Keratinocyte (primary cell): ENCODE results near the gene ZNF576. TPM values are rescaled to one million over a fixed set of nuclear protein-coding genes. Genes with fewer than 3 reads are reported as not detected.

Source experiments
- DNase-seq: peaks from one replicate; pipeline ENCODE4 v3.0.0-alpha.2; 2011; ENCODE audit warnings: low read depth, missing footprints, low spot score
- FAIRE-seq: peaks from 2 replicates; lab custom pipeline; 2011; peaks lifted over from hg19 to GRCh38; lab: Jason Lieb, UNC
- H2AFZ ChIP-seq: 2 replicates; pipeline ENCODE4 v1.6.0; 2012; ENCODE audit warnings: low read length, control low read depth, inconsistent platforms; ENCODE audit not compliant: control insufficient read depth
- H3K27ac ChIP-seq: 2 replicates; pipeline ENCODE4 v1.5.1; 2011; ENCODE audit warnings: low read length; ENCODE audit not compliant: control insufficient read depth, insufficient read depth
- H3K27me3 ChIP-seq: 3 replicates; pipeline ENCODE4 v1.6.0; 2011; ENCODE audit warnings: low read length; ENCODE audit not compliant: control insufficient read depth, insufficient read depth; ENCODE audit errors: extremely low read depth
- H3K36me3 ChIP-seq, 2 experiments: 2 replicates in 1 of 2; 3 replicates in 1 of 2; pipeline ENCODE4 v1.5.1; 2011; ENCODE audit warnings: low read length in 2 of 2, mild to moderate bottlenecking in 1 of 2; ENCODE audit not compliant: control insufficient read depth in 2 of 2, insufficient read depth in 2 of 2; ENCODE audit errors: extremely low read depth in 1 of 2
- H3K4me1 ChIP-seq: 3 replicates; pipeline ENCODE4 v1.5.1; 2011; ENCODE audit warnings: low read length; ENCODE audit not compliant: control insufficient read depth, insufficient read depth; ENCODE audit errors: extremely low read depth
- H3K4me2 ChIP-seq: 3 replicates; pipeline ENCODE4 v1.6.0; 2011; ENCODE audit warnings: low read depth, low read length; ENCODE audit not compliant: control insufficient read depth, insufficient read depth; ENCODE audit errors: extremely low read depth
- H3K4me3 ChIP-seq, 3 experiments: fragments of 200-600 bp in 1 of 3; sonication (generic) in 1 of 3; 2 replicates in 2 of 3; 3 replicates in 1 of 3; pipeline ENCODE4 v1.5.1; 2011 to 2016; ENCODE audit warnings: low read length in 3 of 3, mild to moderate bottlenecking in 3 of 3, control low read depth in 2 of 3, inconsistent platforms in 1 of 3, low read depth in 1 of 3, mixed read lengths in 1 of 3, mixed run types in 1 of 3, moderate library complexity in 1 of 3; ENCODE audit not compliant: control insufficient read depth in 2 of 3, insufficient read depth in 2 of 3; ENCODE audit errors: extremely low read depth in 1 of 3
- H3K79me2 ChIP-seq: 2 replicates; pipeline ENCODE4 v1.6.0; 2012; ENCODE audit warnings: low read length; ENCODE audit not compliant: control insufficient read depth, insufficient read depth
- H3K9ac ChIP-seq: 3 replicates; pipeline ENCODE4 v1.6.0; 2011; ENCODE audit warnings: low read length; ENCODE audit not compliant: control insufficient read depth, insufficient read depth; ENCODE audit errors: extremely low read depth
- H3K9me1 ChIP-seq: 3 replicates; pipeline ENCODE4 v1.6.0; 2011; ENCODE audit warnings: low read length; ENCODE audit not compliant: control insufficient read depth, insufficient read depth; ENCODE audit errors: extremely low read depth
- H3K9me3 ChIP-seq: 2 replicates; pipeline ENCODE4 v1.5.1; 2012; ENCODE audit warnings: low read depth, low read length; ENCODE audit not compliant: control insufficient read depth
- H4K20me1 ChIP-seq: 3 replicates; pipeline ENCODE4 v1.6.0; 2011; ENCODE audit warnings: low read length; ENCODE audit not compliant: control insufficient read depth, insufficient read depth; ENCODE audit errors: extremely low read depth
- CTCF ChIP-seq, 3 experiments: IDR thresholded peaks in 1 of 3; conservative IDR thresholded peaks in 1 of 3; optimal IDR thresholded peaks in 1 of 3; 2 replicates in 2 of 3; 3 replicates in 1 of 3; pipeline versions ENCODE3 to v1.5.1; 2011; ENCODE audit warnings: low read length in 3 of 3, mild to moderate bottlenecking in 3 of 3, moderate library complexity in 2 of 3, control low read depth in 1 of 3, inconsistent platforms in 1 of 3; ENCODE audit not compliant: insufficient read depth in 2 of 3; ENCODE audit errors: extremely low read depth in 1 of 3
- EZH2 ChIP-seq: IDR thresholded peaks from one replicate; pipeline ENCODE4 v1.6.1; 2012; ENCODE audit warnings: inconsistent platforms, mild to moderate bottlenecking, low read length, moderate library complexity
- dilution Hi-C: fragments of 300-500 bp; cut with MboI; formaldehyde crosslinking; loops from one replicate; pipeline ENCODE4 v1.7.0; 2020; ENCODE audit warnings: low sequenced_read_pairs; ENCODE audit not compliant: extremely low pct_ligation_motif_present
- polyA plus RNA-seq, 5 experiments: library from polyadenylated mRNA; depleted of rRNA in 3 of 5; stranded (reverse) in 3 of 5; stranded (forward) in 1 of 5; unstranded in 1 of 5; fragments of >200 nt; gene quantifications; 1 replicate in 1 of 5; 2 replicates in 3 of 5; 3 replicates in 1 of 5; pipeline versions ENCODE4 v1.2.1 to v1.2.3, GENCODE V29; 2011 to 2012; ENCODE audit warnings: missing spikeins in 2 of 5, low read depth in 1 of 5, low replicate concordance in 1 of 5

ZNF576 gene
- polyA plus RNA-seq, 1 donor (not counting 4 experiments of a cell fraction or from before 2014, with no cell fraction given): 6.4 TPM

GRCh38 chr19:43619262-43620060 is 23.1 kb downstream of the ZNF576 start, which contains the start of gene ZNF428:
Gene ZNF428 (minus strand): TSS chr19:43619629. CDS start chr19:43614304, 5,325 bp downstream.
- peaks cover 15% of the 10 kb centered on the region for H3K79me2 ChIP-seq
- H3K4me2 ChIP-seq: peak within 1 kb of the TSS; percentile 86

GRCh38 chr19:43620061-43621001 is 23.9 kb downstream of the ZNF576 start:
- peaks cover 13% of the 10 kb centered on the region for H3K79me2 ChIP-seq
- FAIRE-seq (no peak), DNase-seq (no peak)
- peak overlapping the region; percentile 67 for H3K9ac ChIP-seq
- peak overlapping the region; percentile 54 to 69 (median 54) for H3K4me3 ChIP-seq
- no peaks in the 10 kb centered on the region for H3K27me3 ChIP-seq
- H3K9me3 ChIP-seq: no peaks in the 10 kb centered on the region
- no peaks in the 10 kb centered on the region for H3K9me1 ChIP-seq
- no peaks in the 10 kb centered on the region for H3K36me3 ChIP-seq
- H2AFZ ChIP-seq: peak overlapping the region; percentile 67
- TF ChIP-seq CTCF (optimal IDR thresholded peaks at IDR 0.05 in 1 of 3, IDR thresholded peaks at IDR 0.05 in 1 of 3, conservative IDR thresholded peaks at IDR 0.05 in 1 of 3; ENCODE audit: extremely low read depth in 1 of 3, insufficient read depth in 2 of 3, low read length in 3 of 3) (no peak), EZH2 (no peak)
- peaks cover 22% of the 10 kb centered on the region for H3K4me1 ChIP-seq
- dilution Hi-C loops: no loop called here
- H3K27ac ChIP-seq: peak overlapping the region; percentile 63
- H4K20me1 ChIP-seq: no peaks in the 10 kb centered on the region
- H3K4me2 ChIP-seq: peak overlapping the region; percentile 86

More at GRCh38 chr19:43619262-43620060, 23.1 kb downstream of the ZNF576 start, which contains the start of gene ZNF428:
- H3K9me1 ChIP-seq: no peaks in the 10 kb centered on the region
- no peaks in the 10 kb centered on the region for H3K27me3 ChIP-seq
- peaks cover 16% of the 10 kb centered on the region for H3K4me1 ChIP-seq
- peaks cover 0 to 2% of the 10 kb centered on the region in 2 experiments for H3K36me3 ChIP-seq
- no peaks in the 10 kb centered on the region for H3K9me3 ChIP-seq
- DNase-seq (peak; percentile 56), FAIRE-seq (peak; percentile 84)
- H2AFZ ChIP-seq: peak within 1 kb of the TSS; percentile 67
- dilution Hi-C loops: no loop called here
- TF ChIP-seq EZH2 (no peak), CTCF (optimal IDR thresholded peaks at IDR 0.05 in 1 of 3, IDR thresholded peaks at IDR 0.05 in 1 of 3, conservative IDR thresholded peaks at IDR 0.05 in 1 of 3; ENCODE audit: extremely low read depth in 1 of 3, insufficient read depth in 2 of 3, low read length in 3 of 3) (peak in 1 of 3 experiments; percentile 3)
- H3K4me3 ChIP-seq: peak within 1 kb of the TSS; percentile 54 to 69 (median 54)
- H4K20me1 ChIP-seq: no peaks in the 10 kb centered on the region
- H3K27ac ChIP-seq: peak within 1 kb of the TSS; percentile 63
- peak within 1 kb of the TSS; percentile 67 for H3K9ac ChIP-seq
